Calu3 (cell line): ENCODE measurements around the gene ASB18. TPM values are rescaled to one million over a fixed set of nuclear protein-coding genes. Genes with fewer than 3 reads are reported as not detected.

Source experiments
- BruUV-seq: library from RNA; stranded (reverse); fragments of 400-500 nt; replicated peaks from 2 replicates; lab custom pipeline; 2021; lab: Mats Ljungman, UMichigan
- CTCF ChIA-PET: fragments of 300-600 bp; sonication (Branson Sonifier 250); formaldehyde crosslinking; loops from one replicate; lab custom pipeline; 2022; ENCODE audit warnings: antibody characterized with exemption; lab: Charles Lee
- DNase-seq: peaks from one replicate; pipeline ENCODE4 v3.0.0; 2022
- H3K27ac Mint-ChIP-seq: one replicate; pipeline ENCODE4 v1.8.0; 2022; ENCODE audit warnings: mixed read lengths; ENCODE audit not compliant: unreplicated experiment
- H3K27me3 Mint-ChIP-seq: one replicate; pipeline ENCODE4 v1.8.0; 2022; ENCODE audit warnings: mixed read lengths; ENCODE audit not compliant: unreplicated experiment
- H3K36me3 Mint-ChIP-seq: one replicate; pipeline ENCODE4 v1.8.0; 2022; ENCODE audit warnings: mild to moderate bottlenecking, moderate library complexity, mixed read lengths; ENCODE audit not compliant: insufficient read depth, unreplicated experiment
- H3K4me1 Mint-ChIP-seq: one replicate; pipeline ENCODE4 v1.8.0; 2022; ENCODE audit warnings: mild to moderate bottlenecking, low read depth, mixed read lengths; ENCODE audit not compliant: unreplicated experiment
- H3K4me3 Mint-ChIP-seq: one replicate; pipeline ENCODE4 v1.8.0; 2022; ENCODE audit warnings: mild to moderate bottlenecking, low read depth, moderate library complexity, mixed read lengths; ENCODE audit not compliant: unreplicated experiment
- H3K9me3 Mint-ChIP-seq: one replicate; pipeline ENCODE4 v1.8.0; 2022; ENCODE audit warnings: low read depth, mixed read lengths; ENCODE audit not compliant: unreplicated experiment
- CTCF ChIP-seq: fragments of 200-600 bp; IDR thresholded peaks from one replicate; pipeline ENCODE4 v1.8.0; 2022; ENCODE audit warnings: antibody characterized with exemption; ENCODE audit not compliant: unreplicated experiment
- intact Hi-C: fragments of 100-400 bp; cut with micrococcal nuclease; formaldehyde crosslinking; loops from one replicate; pipeline ENCODE4 v1.10.0; 2022; ENCODE audit not compliant: unreplicated experiment
- total RNA-seq: library from RNA; stranded (reverse); gene quantifications from 2 replicates; pipeline ENCODE4 v1.2.3, GENCODE V29; 2022

The ASB18 gene
- total RNA-seq, 1 experiment from 2014 or later: not detected

DNA sequence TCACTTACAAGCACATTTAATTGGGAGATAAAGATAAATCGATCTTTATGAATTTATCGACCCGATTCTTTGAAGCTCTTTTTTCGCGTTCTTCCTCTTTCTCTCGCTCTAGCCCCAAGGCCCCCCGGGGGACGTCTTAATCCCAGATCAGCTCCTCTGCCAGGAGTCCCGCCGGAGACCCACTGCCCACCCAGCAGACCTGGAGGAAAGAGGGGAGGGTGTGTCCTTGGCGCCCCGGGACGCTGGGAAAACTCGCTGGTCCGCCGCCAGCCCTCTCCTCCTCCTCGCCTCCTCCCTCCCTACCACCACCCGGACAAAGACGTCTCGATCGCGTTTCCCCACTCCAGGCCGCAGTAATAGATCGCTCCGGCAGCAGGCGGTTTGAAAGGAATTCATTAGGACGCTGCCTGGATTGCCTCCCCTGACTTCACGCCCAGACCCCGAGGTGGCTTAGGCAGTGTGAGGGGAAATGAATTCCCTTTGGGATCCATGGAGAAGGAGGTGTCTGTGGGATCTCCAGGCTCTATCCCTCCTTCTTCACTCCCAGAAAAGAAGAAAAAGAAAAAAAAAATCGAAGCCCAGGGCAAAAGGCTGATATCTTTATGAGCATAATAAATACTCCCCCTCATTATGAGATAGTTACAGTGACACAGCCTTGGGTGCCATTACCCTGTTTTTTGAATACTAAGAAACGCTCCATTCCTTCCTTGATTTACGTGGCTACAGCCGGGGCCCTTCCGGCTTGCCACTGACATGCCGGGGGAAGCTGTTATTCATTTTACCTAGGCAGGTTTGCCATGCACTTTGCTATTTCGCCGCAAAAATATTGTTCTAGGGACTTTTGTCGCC lies 94.2 kb downstream of the ASB18 start:
- no peak overlapping the region for H3K27ac Mint-ChIP-seq
- no peak for DNase-seq
- no TSS peak for BruUV-seq
- H3K9me3 Mint-ChIP-seq: no peaks in the 10 kb centered on the region
- H3K4me3 Mint-ChIP-seq: no peak overlapping the region
- intact Hi-C loops: no loop called here
- CTCF ChIA-PET: interaction anchor here (1.0 kb wide), 1 partner anchor 391 kb away, joined by 3 read pairs; no protein-coding TSS in a partner anchor
- no peaks in the 10 kb centered on the region for H3K27me3 Mint-ChIP-seq
- no peak for TF ChIP-seq CTCF
- peaks cover 34% of the 10 kb centered on the region for H3K36me3 Mint-ChIP-seq
- H3K4me1 Mint-ChIP-seq: peaks cover 14% of the 10 kb centered on the region

DNA sequence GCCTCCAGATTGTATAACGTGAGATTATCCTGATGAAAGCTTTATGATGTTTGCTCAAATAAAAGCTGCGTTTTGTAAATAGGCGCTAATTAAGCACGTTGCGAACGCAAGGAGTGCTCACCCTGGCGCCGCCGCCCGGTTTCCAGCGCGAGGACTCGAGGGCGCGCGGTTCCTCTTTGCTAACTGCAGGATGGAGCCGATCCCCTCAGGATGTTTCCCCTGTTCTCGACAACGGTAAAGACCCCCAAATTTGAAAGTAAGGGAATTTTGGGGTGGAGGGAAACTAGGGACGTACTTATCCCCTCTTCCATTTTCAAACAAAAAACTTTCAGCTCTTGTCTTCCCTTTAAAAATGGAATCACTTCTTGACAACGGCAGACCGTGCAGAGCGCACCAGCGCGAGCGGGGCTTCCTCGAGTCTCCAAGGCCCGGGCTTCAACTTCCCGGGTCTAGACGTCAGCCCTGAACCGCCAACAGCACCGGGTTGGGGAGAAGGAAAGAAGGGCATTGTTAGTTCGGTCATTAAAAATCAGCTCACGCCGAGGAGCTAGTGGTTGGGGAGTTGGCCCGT lies 95.0 kb downstream of the ASB18 start:
- no peaks in the 10 kb centered on the region for H3K9me3 Mint-ChIP-seq
- H3K36me3 Mint-ChIP-seq: peaks cover 34% of the 10 kb centered on the region
- no peak for DNase-seq
- TF ChIP-seq CTCF: no peak
- no peak overlapping the region for H3K4me3 Mint-ChIP-seq
- CTCF ChIA-PET: interaction anchor here (1.0 kb wide), 1 partner anchor 390 kb away, joined by 3 read pairs; no protein-coding TSS in a partner anchor
- peaks cover 7% of the 10 kb centered on the region for H3K4me1 Mint-ChIP-seq
- BruUV-seq: TSS peak; percentile 54
- intact Hi-C loops: no loop called here
- H3K27me3 Mint-ChIP-seq: no peaks in the 10 kb centered on the region
- H3K27ac Mint-ChIP-seq: no peak overlapping the region

DNA sequence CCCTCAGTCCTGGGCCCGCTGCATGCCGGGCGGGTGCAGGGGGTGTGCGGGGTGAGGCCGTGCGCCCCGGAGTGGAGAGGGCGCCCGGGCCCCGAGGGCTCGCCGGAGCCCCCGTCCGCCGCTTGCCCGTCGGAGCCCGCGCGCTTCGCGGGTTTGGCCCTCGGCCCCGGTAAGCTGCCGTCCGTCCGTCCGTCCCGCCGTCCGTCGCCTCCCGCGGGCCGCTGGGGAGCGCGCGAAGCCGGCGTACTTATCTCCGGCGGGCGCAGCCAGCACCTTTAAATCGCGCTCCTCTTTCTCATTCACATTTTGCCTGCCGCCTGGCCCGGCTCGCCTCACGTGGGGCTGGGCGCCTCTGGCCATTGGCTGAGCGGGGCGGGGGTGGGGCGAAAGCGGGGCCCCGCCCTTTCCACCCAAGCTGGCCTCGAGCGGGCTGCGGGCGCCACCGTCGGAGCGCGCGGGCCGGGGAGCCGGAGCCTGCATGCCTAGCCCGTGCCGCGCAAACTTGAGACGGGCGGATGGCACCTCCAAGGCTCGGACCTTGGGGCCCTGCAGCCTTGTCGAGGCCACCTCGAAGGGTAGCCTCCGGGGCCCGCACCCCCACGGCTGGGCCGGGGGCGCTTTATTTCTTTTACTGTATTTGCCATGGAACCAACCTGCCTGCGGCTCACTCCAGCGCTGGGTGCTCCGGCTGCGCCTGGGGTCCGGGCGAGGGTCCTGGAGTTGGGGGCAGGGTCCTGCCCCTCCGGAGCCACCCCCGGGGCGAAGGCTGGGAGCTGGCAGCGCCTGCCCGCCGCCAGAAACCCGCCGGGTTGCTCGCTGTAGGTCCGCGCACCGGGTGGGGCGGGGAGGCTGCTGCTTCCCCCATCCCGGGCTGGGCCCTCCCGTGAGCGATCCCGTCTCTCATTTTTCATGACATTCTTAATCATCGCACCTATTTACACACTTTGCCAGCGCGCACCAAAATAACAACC lies 95.8 kb downstream of the ASB18 start, which contains the start of gene GBX2:
GBX2 (minus strand) TSS at position 277 of the 971 bp plus-strand sequence. CDS start 415 bp downstream, outside the sequence.
- no peaks in the 10 kb centered on the region for H3K27me3 Mint-ChIP-seq
- DNase-seq: peak; percentile 80
- no peak within 1 kb of the TSS for H3K27ac Mint-ChIP-seq
- peak within 1 kb of the TSS; percentile 93 for H3K4me3 Mint-ChIP-seq
- H3K4me1 Mint-ChIP-seq: no peaks in the 10 kb centered on the region
- H3K36me3 Mint-ChIP-seq: peaks cover 32% of the 10 kb centered on the region
- BruUV-seq: no TSS peak
- no peak for TF ChIP-seq CTCF
- intact Hi-C loops: no loop called here
- CTCF ChIA-PET: no interaction called here
- H3K9me3 Mint-ChIP-seq: no peaks in the 10 kb centered on the region
